Fibroblast of villous mesenchyme (primary cell): Measurements from ENCODE around the gene PIP5K1B. TPM values are rescaled to one million over a fixed set of nuclear protein-coding genes. Genes with fewer than 3 reads are reported as not detected.

Source experiments
- DNase-seq: peaks from one replicate; pipeline ENCODE4 v3.0.0-alpha.2; 2010; ENCODE audit warnings: low read depth
- H3K4me3 ChIP-seq: 2 replicates; pipeline ENCODE4 v1.5.1; 2011; ENCODE audit warnings: low read depth, mild to moderate bottlenecking, low read length
- CTCF ChIP-seq: IDR thresholded peaks from 2 replicates; pipeline ENCODE4 v1.5.1; 2012; ENCODE audit warnings: low read depth, mild to moderate bottlenecking, low read length; ENCODE audit not compliant: insufficient read depth
- total RNA-seq: library from RNA; depleted of rRNA; stranded (reverse); fragments of >200 nt; gene quantifications from 2 replicates; pipeline ENCODE4 v1.2.3, GENCODE V29; 2012

PIP5K1B gene
- total RNA-seq, 1 donor = under 0.01 TPM

DNA sequence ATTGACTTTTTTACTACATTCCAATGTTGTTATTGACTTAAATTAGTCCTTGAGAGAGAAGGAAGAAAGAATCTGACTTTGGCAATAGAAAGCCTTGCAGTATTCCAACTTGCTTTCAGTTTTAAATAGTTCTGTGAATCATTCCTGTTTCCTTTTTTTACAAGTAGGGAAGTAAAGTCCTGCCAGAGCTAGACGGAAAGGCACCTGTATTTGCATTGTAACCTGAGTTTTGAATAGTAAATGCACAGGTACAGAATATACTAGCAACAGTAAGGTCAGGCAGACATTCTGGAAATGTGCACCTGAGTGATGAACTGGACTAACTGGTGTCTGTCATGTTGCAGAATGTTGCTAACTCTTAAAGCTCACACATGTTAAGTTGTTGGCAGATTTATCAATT, 208.0 kb downstream of the PIP5K1B start:
- no peak for DNase-seq
- no peak for TF ChIP-seq CTCF
- H3K4me3 ChIP-seq = no peak overlapping the region

DNA sequence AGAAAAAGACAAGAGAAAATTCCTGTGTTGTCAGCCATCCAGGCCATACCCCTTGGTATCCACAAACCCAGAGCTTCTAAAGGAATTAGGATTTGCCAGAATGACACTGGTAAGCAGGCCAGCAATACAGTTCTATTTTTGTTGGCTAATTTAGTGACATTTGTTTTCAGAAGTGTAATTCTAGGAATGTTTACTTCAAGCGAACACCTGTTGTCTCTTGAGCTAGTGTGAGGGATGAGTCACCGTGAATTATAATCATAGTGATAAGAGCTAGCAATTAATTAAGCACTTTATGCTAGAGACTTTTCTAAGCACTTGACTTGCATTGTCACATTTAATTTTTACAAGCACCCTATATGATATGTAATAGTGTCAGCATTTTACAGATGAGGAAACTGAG, 209.7 kb downstream of the PIP5K1B start:
- DNase-seq = no peak
- TF ChIP-seq CTCF = no peak
- no peak overlapping the region for H3K4me3 ChIP-seq

DNA sequence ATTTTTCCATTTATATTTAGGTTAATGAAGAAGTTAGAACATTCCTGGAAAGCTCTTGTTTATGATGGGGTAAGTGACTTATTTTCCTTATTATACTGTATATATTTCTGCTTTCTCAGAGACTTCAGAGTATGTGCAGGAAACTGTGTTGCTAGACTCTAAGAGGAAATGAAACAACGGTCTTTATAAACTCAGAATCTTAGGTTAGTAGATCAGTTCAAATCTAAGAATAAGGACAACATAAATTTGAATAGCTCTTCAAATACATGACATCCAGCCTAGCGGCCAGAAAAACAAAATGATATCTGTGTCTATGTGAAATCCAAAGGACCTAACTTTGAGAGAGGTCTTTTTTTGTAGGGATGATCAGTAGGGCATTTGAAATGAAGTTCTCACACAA, 214.6 kb downstream of the PIP5K1B start:
- no peak overlapping the region for H3K4me3 ChIP-seq
- DNase-seq = no peak
- no peak for TF ChIP-seq CTCF

- H3K4me3 ChIP-seq = no peak overlapping the region
- TF ChIP-seq CTCF = no peak
- no peak for DNase-seq
Measured at GRCh38 chr9:68920921-68921320, 215.9 kb downstream of the PIP5K1B start.

GRCh38 chr9:68923480-68923879, 218.4 kb downstream of the PIP5K1B start:
- no peak overlapping the region for H3K4me3 ChIP-seq
- no peak for DNase-seq
- TF ChIP-seq CTCF = no peak

GRCh38 chr9:68925175-68925574, 220.1 kb downstream of the PIP5K1B start:
- TF ChIP-seq CTCF = no peak
- no peak for DNase-seq
- H3K4me3 ChIP-seq = no peak overlapping the region

DNA sequence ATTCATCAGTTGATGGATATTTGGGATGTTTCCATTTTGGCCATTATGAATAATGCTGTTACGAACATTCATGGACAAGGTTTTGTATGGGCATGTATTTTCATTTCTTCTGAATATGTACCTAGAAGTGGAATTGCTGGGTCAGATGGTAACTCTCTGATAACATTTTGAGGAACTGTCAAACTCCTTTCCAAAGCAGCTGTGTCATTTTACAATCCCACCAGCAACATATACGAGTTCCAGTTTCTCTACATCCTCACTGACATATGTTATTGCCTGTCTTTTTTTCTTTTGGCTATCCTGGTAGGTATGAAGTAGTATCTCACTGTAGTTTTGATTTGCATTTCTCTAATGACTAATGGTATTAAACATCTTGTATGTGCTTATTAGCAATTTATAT, 222.1 kb downstream of the PIP5K1B start:
- DNase-seq = no peak
- H3K4me3 ChIP-seq = no peak overlapping the region
- TF ChIP-seq CTCF = no peak
